Activated CD4-positive, alpha-beta T cell treated with anti-CD3 and anti-CD28 coated beads, Interleukin-2, amount 10 ng/mL, durations not matched to agents 24 days and 14 days (primary cell): ENCODE results near the gene SNX32. TPM values are rescaled to one million over a fixed set of nuclear protein-coding genes. Genes with fewer than 3 reads are reported as not detected.

Source experiments
- DNase-seq: peaks from one replicate; pipeline ENCODE4 v3.0.0; 2022
- H3K27ac Mint-ChIP-seq: one replicate; pipeline ENCODE4 v1.8.0; 2022; ENCODE audit warnings: mild to moderate bottlenecking, mixed read lengths
- H3K27me3 Mint-ChIP-seq: one replicate; pipeline ENCODE4 v1.8.0; 2022; ENCODE audit warnings: mixed read lengths
- H3K36me3 Mint-ChIP-seq: one replicate; pipeline ENCODE4 v1.8.0; 2022; ENCODE audit warnings: low read depth, mild to moderate bottlenecking, mixed read lengths
- H3K4me1 Mint-ChIP-seq: one replicate; pipeline ENCODE4 v1.8.0; 2021; ENCODE audit warnings: mixed read lengths
- H3K4me3 Mint-ChIP-seq: one replicate; pipeline ENCODE4 v1.8.0; 2022; ENCODE audit warnings: mild to moderate bottlenecking, moderate library complexity, mixed read lengths
- H3K9me3 Mint-ChIP-seq: one replicate; pipeline ENCODE4 v1.8.0; 2021; ENCODE audit warnings: mixed read lengths
- intact Hi-C: fragments of 100-400 bp; cut with micrococcal nuclease; formaldehyde crosslinking; loops from one replicate; pipeline ENCODE4 v1.15.1; 2023
- total RNA-seq: library from RNA; stranded (reverse); gene quantifications from 2 replicates; pipeline ENCODE4 v1.2.3, GENCODE V29; 2022

Gene SNX32
- total RNA-seq, 1 donor from 2014 or later: 2.1 TPM

- H3K4me3 Mint-ChIP-seq: peak overlapping the region; percentile 95
- intact Hi-C loops: loop anchor here (5.0 kb wide), 1 partner anchor 180 kb away; the partner anchor contains the start of gene KAT5
- H3K9me3 Mint-ChIP-seq: no peaks in the 10 kb centered on the region
- H3K4me1 Mint-ChIP-seq: peaks cover 59% of the 10 kb centered on the region
- peak; percentile 68 for DNase-seq
- no peaks in the 10 kb centered on the region for H3K27me3 Mint-ChIP-seq
- peak overlapping the region; percentile 71 for H3K27ac Mint-ChIP-seq
- peaks cover 43% of the 10 kb centered on the region for H3K36me3 Mint-ChIP-seq
Measured at GRCh38 chr11:65892661-65893317, 59.0 kb downstream of the SNX32 start.

GRCh38 chr11:65894034-65894591 is 60.4 kb downstream of the SNX32 start:
- H3K9me3 Mint-ChIP-seq: no peaks in the 10 kb centered on the region
- intact Hi-C loops: loop anchor here (5.0 kb wide), 1 partner anchor 182 kb away; the partner anchor contains the start of gene KAT5
- peak overlapping the region; percentile 95 for H3K4me3 Mint-ChIP-seq
- H3K27me3 Mint-ChIP-seq: no peaks in the 10 kb centered on the region
- H3K27ac Mint-ChIP-seq: peak overlapping the region; percentile 50
- peaks cover 57% of the 10 kb centered on the region for H3K4me1 Mint-ChIP-seq
- DNase-seq: peak; percentile 87
- H3K36me3 Mint-ChIP-seq: peaks cover 45% of the 10 kb centered on the region

- peaks cover 46% of the 10 kb centered on the region for H3K4me1 Mint-ChIP-seq
- peak overlapping the region; percentile 78 for H3K27ac Mint-ChIP-seq
- intact Hi-C loops: no loop called here
- H3K9me3 Mint-ChIP-seq: no peaks in the 10 kb centered on the region
- peaks cover 45% of the 10 kb centered on the region for H3K36me3 Mint-ChIP-seq
- peak overlapping the region; percentile 39 for H3K4me3 Mint-ChIP-seq
- no peaks in the 10 kb centered on the region for H3K27me3 Mint-ChIP-seq
- DNase-seq: peak; percentile 54
Measured at GRCh38 chr11:65895482-65895981, 61.8 kb downstream of the SNX32 start.

- Mint-ChIP-seq H3K9me3 (no peaks in the 10 kb centered on the region), H3K27ac (peak overlapping the region; percentile 60), H3K4me1 (peaks cover 51% of the 10 kb centered on the region), H3K36me3 (peaks cover 44% of the 10 kb centered on the region), H3K4me3 (no peak overlapping the region), H3K27me3 (no peaks in the 10 kb centered on the region)
- intact Hi-C loops: no loop called here
- DNase-seq: peak; percentile 57
Measured at GRCh38 chr11:65896034-65896999, 62.6 kb downstream of the SNX32 start.

- peak overlapping the region; percentile 62 for H3K27ac Mint-ChIP-seq
- DNase-seq: peak; percentile 56
- no peaks in the 10 kb centered on the region for H3K9me3 Mint-ChIP-seq
- H3K27me3 Mint-ChIP-seq: peaks cover under 1% of the 10 kb centered on the region
- H3K36me3 Mint-ChIP-seq: peaks cover 41% of the 10 kb centered on the region
- no peak overlapping the region for H3K4me3 Mint-ChIP-seq
- H3K4me1 Mint-ChIP-seq: peaks cover 53% of the 10 kb centered on the region
- intact Hi-C loops: no loop called here
Measured at GRCh38 chr11:65897020-65897471, 63.3 kb downstream of the SNX32 start.

- peaks cover 32% of the 10 kb centered on the region for H3K36me3 Mint-ChIP-seq
- peak overlapping the region; percentile 82 for H3K4me3 Mint-ChIP-seq
- intact Hi-C loops: no loop called here
- peaks cover 45% of the 10 kb centered on the region for H3K4me1 Mint-ChIP-seq
- no peak for DNase-seq
- H3K27ac Mint-ChIP-seq: peak overlapping the region; percentile 82
- H3K27me3 Mint-ChIP-seq: peaks cover 6% of the 10 kb centered on the region
- H3K9me3 Mint-ChIP-seq: no peaks in the 10 kb centered on the region
Measured at GRCh38 chr11:65898656-65899355, 65.0 kb downstream of the SNX32 start.

GRCh38 chr11:65899356-65900124 is 65.8 kb downstream of the SNX32 start:
- Mint-ChIP-seq H3K4me3 (peak overlapping the region; percentile 82), H3K4me1 (peaks cover 40% of the 10 kb centered on the region)

GRCh38 chr11:65900125-65900898 is 66.5 kb downstream of the SNX32 start, which contains the start of gene FOSL1:
TSS of gene FOSL1 (minus strand) at chr11:65900388. CDS start at chr11:65900339, 49 bp downstream.
- H3K4me1 Mint-ChIP-seq: peaks cover 37% of the 10 kb centered on the region
- H3K27ac Mint-ChIP-seq: peak within 1 kb of the TSS; percentile 78
- peaks cover 25% of the 10 kb centered on the region for H3K36me3 Mint-ChIP-seq
- peaks cover 10% of the 10 kb centered on the region for H3K27me3 Mint-ChIP-seq
- peak within 1 kb of the TSS; percentile 82 for H3K4me3 Mint-ChIP-seq
- peak; percentile 97 for DNase-seq
- intact Hi-C loops: loop anchor here (1.0 to 2.0 kb wide), 5 partner anchors 12 to 102 kb away; partner anchors contain the start of genes BANF1, C11orf68, DRAP1 and EIF1AD
- H3K9me3 Mint-ChIP-seq: no peaks in the 10 kb centered on the region

More at GRCh38 chr11:65899356-65900124, 65.8 kb downstream of the SNX32 start:
- DNase-seq: peak; percentile 89
- Mint-ChIP-seq H3K27ac (peak overlapping the region; percentile 78), H3K36me3 (peaks cover 28% of the 10 kb centered on the region), H3K27me3 (peaks cover 8% of the 10 kb centered on the region), H3K9me3 (no peaks in the 10 kb centered on the region)
- intact Hi-C loops: loop anchor here (1.0 to 2.0 kb wide), 5 partner anchors 11 to 103 kb away; partner anchors contain the start of genes BANF1, C11orf68, DRAP1 and EIF1AD

- Mint-ChIP-seq H3K9me3 (no peaks in the 10 kb centered on the region), H3K4me3 (peak overlapping the region; percentile 67), H3K4me1 (peaks cover 31% of the 10 kb centered on the region), H3K36me3 (peaks cover 20% of the 10 kb centered on the region), H3K27ac (peak overlapping the region; percentile 49), H3K27me3 (peaks cover 11% of the 10 kb centered on the region)
- intact Hi-C loops: loop anchor here (1.0 to 2.0 kb wide), 5 partner anchors 13 to 101 kb away; partner anchors contain the start of genes BANF1, C11orf68, DRAP1 and EIF1AD
- DNase-seq: no peak
Measured at GRCh38 chr11:65900899-65901180, 67.1 kb downstream of the SNX32 start.

- no peaks in the 10 kb centered on the region for H3K9me3 Mint-ChIP-seq
- no peak overlapping the region for H3K4me3 Mint-ChIP-seq
- H3K27me3 Mint-ChIP-seq: peaks cover 19% of the 10 kb centered on the region
- DNase-seq: no peak
- H3K27ac Mint-ChIP-seq: no peak overlapping the region
- H3K36me3 Mint-ChIP-seq: peaks cover 4% of the 10 kb centered on the region
- H3K4me1 Mint-ChIP-seq: peaks cover 18% of the 10 kb centered on the region
- intact Hi-C loops: no loop called here
Measured at GRCh38 chr11:65903068-65903481, 69.3 kb downstream of the SNX32 start.
